Neuron (in vitro differentiated cells): Measurements from ENCODE around the gene PYURF.

Experiments
- H2AFZ ChIP-seq: one replicate; pipeline ENCODE4 v1.6.1; 2013; ENCODE audit warnings: low read depth, mild to moderate bottlenecking, inconsistent platforms, low read length, moderate library complexity
- H3K27me3 ChIP-seq: one replicate; pipeline ENCODE4 v1.6.1; 2013; ENCODE audit warnings: low read length; ENCODE audit not compliant: insufficient read depth
- H3K36me3 ChIP-seq: one replicate; pipeline ENCODE4 v1.6.1; 2013; ENCODE audit warnings: low read length; ENCODE audit not compliant: insufficient read depth
- H3K4me1 ChIP-seq: one replicate; pipeline ENCODE4 v1.6.1; 2013; ENCODE audit warnings: low read length; ENCODE audit not compliant: insufficient read depth
- H3K4me3 ChIP-seq: 2 replicates; pipeline ENCODE4 v1.5.1; 2013; ENCODE audit warnings: mild to moderate bottlenecking, low read length, moderate library complexity
- H3K9me3 ChIP-seq: one replicate; pipeline ENCODE4 v1.6.1; 2013; ENCODE audit warnings: low read length

The PYURF gene

DNA sequence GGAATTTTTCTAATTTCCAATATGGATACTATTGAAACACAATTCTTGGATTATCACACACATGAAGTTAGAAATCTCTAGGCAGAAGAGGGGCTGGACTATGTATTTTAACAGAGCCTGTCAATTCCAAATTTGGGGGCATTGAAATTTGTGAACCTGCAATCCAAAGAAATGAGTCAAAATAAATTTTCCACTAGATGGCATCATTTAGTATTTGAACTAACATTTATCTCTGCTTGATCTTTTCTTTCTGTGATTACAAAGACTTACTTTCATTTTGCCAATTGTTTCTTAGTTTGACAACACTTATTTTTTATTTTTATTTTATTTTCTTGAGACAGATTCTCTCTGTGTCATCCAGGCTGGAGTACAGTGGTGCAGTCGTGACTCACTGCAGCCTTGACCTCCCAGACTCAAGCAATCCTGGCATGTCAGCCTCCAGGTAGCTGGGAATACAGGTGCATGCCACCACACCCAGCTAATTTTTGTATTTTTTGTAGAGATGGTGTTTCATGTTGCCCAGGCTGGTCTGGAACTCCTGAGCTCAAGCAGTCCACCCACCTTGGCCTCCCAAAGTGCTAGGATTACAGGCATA, 2.7 kb upstream of the PYURF start:
- no peaks in the 10 kb centered on the region for H3K27me3 ChIP-seq
- peaks cover 7% of the 10 kb centered on the region for H3K36me3 ChIP-seq
- no peaks in the 10 kb centered on the region for H3K9me3 ChIP-seq
- no peak overlapping the region for H2AFZ ChIP-seq
- H3K4me3 ChIP-seq: no peak overlapping the region
- peaks cover 19% of the 10 kb centered on the region for H3K4me1 ChIP-seq

GRCh38 chr4:88524171-88524570, 595 bp upstream of the PYURF start:
- peak overlapping the region; percentile 92 for H2AFZ ChIP-seq
- no peaks in the 10 kb centered on the region for H3K27me3 ChIP-seq
- H3K36me3 ChIP-seq: peaks cover 19% of the 10 kb centered on the region
- H3K9me3 ChIP-seq: no peaks in the 10 kb centered on the region
- H3K4me3 ChIP-seq: peak overlapping the region; percentile 98
- peaks cover 19% of the 10 kb centered on the region for H3K4me1 ChIP-seq

- H3K4me3 ChIP-seq: peak overlapping the region; percentile 98
- H3K36me3 ChIP-seq: peaks cover 19% of the 10 kb centered on the region
- peak overlapping the region; percentile 92 for H2AFZ ChIP-seq
- no peaks in the 10 kb centered on the region for H3K27me3 ChIP-seq
- H3K4me1 ChIP-seq: peaks cover 19% of the 10 kb centered on the region
- no peaks in the 10 kb centered on the region for H3K9me3 ChIP-seq
These were observed 763 bp downstream of the PYURF start for GRCh38 chr4:88522702-88523324.

DNA sequence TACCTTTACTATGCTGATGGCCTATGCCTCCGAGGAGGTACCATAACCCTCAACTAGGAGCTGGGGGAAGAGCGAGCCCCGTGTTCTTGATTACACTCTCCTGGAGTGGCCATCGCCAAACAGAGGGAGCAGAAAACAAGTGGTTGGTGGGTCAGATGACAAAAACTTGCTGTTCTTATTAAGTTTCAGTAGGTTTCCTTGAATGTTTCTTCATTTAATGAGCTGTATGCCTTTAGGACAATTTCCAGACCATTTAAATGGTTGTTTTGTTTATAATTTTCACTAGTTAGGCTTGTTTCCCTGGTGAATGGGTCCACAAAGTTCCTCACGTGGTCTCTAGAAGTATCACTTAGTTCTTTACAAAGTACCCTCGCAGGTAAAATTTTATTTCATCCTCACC, 4.7 kb downstream of the PYURF start:
- H3K4me1 ChIP-seq: peaks cover 10% of the 10 kb centered on the region
- H2AFZ ChIP-seq: no peak overlapping the region
- peaks cover 19% of the 10 kb centered on the region for H3K36me3 ChIP-seq
- no peaks in the 10 kb centered on the region for H3K27me3 ChIP-seq
- H3K9me3 ChIP-seq: no peaks in the 10 kb centered on the region
- H3K4me3 ChIP-seq: no peak overlapping the region

DNA sequence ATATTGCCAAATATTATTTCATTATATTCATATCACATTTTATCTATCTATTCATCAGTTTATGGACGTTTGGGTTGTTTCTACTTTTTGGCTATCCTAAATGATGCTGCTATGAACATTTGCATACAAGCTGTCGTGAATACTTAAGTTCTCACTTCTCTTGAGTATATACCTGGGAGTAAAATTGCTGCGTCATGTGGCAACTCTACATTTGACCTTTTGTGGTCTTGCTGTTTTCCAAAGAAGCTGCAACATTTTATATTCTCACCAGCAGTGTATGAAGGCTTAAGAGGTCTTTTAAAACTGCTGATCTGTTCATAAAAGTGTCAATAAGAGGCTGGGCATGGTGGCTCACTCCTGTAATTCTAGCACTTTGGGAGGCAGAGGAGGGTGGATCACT, 5.8 kb downstream of the PYURF start:
- Histone ChIP-seq H3K36me3 (peaks cover 19% of the 10 kb centered on the region), H3K4me1 (peaks cover 9% of the 10 kb centered on the region), H2AFZ (no peak overlapping the region), H3K27me3 (no peaks in the 10 kb centered on the region), H3K9me3 (no peaks in the 10 kb centered on the region), H3K4me3 (no peak overlapping the region)

- Histone ChIP-seq H3K9me3 (no peaks in the 10 kb centered on the region), H2AFZ (no peak overlapping the region), H3K27me3 (no peaks in the 10 kb centered on the region), H3K36me3 (peaks cover 16% of the 10 kb centered on the region), H3K4me3 (no peak overlapping the region), H3K4me1 (no peaks in the 10 kb centered on the region)
These were observed 6.8 kb downstream of the PYURF start for GRCh38 chr4:88516746-88517145.

GRCh38 chr4:88514557-88515511, 8.7 kb downstream of the PYURF start:
- Histone ChIP-seq H2AFZ (no peak overlapping the region), H3K9me3 (no peaks in the 10 kb centered on the region), H3K4me3 (no peak overlapping the region), H3K4me1 (no peaks in the 10 kb centered on the region), H3K36me3 (no peaks in the 10 kb centered on the region), H3K27me3 (no peaks in the 10 kb centered on the region)

- Histone ChIP-seq H3K4me3 (no peak overlapping the region), H3K27me3 (no peaks in the 10 kb centered on the region), H3K36me3 (no peaks in the 10 kb centered on the region), H3K9me3 (no peaks in the 10 kb centered on the region), H3K4me1 (no peaks in the 10 kb centered on the region), H2AFZ (no peak overlapping the region)
These were observed 12.3 kb downstream of the PYURF start for GRCh38 chr4:88511236-88511635.

GRCh38 chr4:88503344-88503743, 20.2 kb downstream of the PYURF start:
- no peaks in the 10 kb centered on the region for H3K27me3 ChIP-seq
- no peaks in the 10 kb centered on the region for H3K36me3 ChIP-seq
- H3K4me3 ChIP-seq: no peak overlapping the region
- H3K9me3 ChIP-seq: no peaks in the 10 kb centered on the region
- no peaks in the 10 kb centered on the region for H3K4me1 ChIP-seq
- no peak overlapping the region for H2AFZ ChIP-seq

GRCh38 chr4:88497859-88498409, 25.6 kb downstream of the PYURF start:
- no peak overlapping the region for H3K4me3 ChIP-seq
- no peaks in the 10 kb centered on the region for H3K9me3 ChIP-seq
- H2AFZ ChIP-seq: no peak overlapping the region
- H3K27me3 ChIP-seq: no peaks in the 10 kb centered on the region
- no peaks in the 10 kb centered on the region for H3K4me1 ChIP-seq
- no peaks in the 10 kb centered on the region for H3K36me3 ChIP-seq

DNA sequence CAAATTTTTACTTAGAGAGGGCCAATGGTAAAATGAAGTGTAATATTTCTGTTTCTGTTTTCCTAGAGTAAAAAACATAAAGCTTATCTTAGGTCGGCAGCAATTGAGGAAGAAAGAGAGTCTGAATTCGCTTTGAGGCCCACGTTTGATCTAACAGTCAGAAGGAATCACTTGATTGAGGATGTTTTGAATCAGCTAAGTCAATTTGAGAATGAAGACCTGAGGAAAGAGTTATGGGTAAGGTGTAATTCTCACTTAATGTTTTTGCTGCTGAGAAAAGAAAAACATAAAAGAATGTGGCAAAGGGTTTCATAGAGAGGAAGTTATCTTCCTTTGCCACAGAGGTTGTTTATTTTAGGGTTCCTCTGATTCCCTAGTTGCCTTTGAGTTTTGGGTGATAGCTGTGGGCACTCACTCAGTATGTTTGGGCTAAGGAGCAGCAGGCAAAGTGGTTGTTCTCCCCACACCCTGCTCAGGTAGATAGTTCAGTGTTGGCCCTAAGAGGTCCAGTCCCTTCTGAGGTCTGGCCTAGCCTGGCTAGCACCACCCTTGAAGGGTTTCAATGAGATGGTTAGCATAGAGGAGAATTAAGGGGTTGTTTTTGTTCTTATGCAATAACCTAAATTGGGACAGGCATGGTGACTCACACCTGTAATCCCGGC, 34.3 kb downstream of the PYURF start:
- H3K9me3 ChIP-seq: no peaks in the 10 kb centered on the region
- no peaks in the 10 kb centered on the region for H3K4me1 ChIP-seq
- no peaks in the 10 kb centered on the region for H3K27me3 ChIP-seq
- no peak overlapping the region for H3K4me3 ChIP-seq
- H2AFZ ChIP-seq: no peak overlapping the region
- H3K36me3 ChIP-seq: no peaks in the 10 kb centered on the region

DNA sequence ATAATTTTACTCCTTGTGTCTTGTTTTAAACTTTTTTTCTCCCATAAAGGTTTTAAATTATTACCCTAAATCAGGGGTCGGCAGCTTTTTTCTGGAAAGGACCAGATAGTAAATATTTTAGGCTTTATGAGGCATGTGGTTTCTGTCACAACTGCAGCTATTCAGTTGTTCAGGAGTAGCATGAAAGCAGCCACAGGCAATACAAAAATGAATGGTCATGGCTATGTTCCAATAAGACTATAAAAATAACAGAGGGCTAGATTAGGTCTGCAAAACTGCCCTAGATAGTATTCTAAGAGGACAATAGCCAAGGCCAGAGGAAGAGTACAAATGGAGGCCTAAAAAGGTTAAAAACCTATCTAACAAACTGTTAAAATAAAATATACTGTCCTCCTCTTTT, 42.0 kb downstream of the PYURF start:
- no peak overlapping the region for H2AFZ ChIP-seq
- no peaks in the 10 kb centered on the region for H3K27me3 ChIP-seq
- H3K36me3 ChIP-seq: no peaks in the 10 kb centered on the region
- H3K9me3 ChIP-seq: no peaks in the 10 kb centered on the region
- no peaks in the 10 kb centered on the region for H3K4me1 ChIP-seq
- H3K4me3 ChIP-seq: no peak overlapping the region

- Histone ChIP-seq H3K27me3 (no peaks in the 10 kb centered on the region), H3K9me3 (no peaks in the 10 kb centered on the region), H2AFZ (no peak overlapping the region), H3K4me1 (no peaks in the 10 kb centered on the region), H3K4me3 (no peak overlapping the region), H3K36me3 (no peaks in the 10 kb centered on the region)
These were observed 45.3 kb downstream of the PYURF start for GRCh38 chr4:88478247-88478646.
